ENCODE measurements around the gene FAM181B.
"Not testable (repeated sequence)": the region's sequence is repeated elsewhere in the genome, so short reads cannot be mapped to it uniquely, and the experiment has no call there.

Gene FAM181B

GRCh38 chr11:82731691-82732277 lies 1.9 kb downstream of the FAM181B start:
- no peak for DNase-seq

GRCh38 chr11:82730754-82731153 lies 2.9 kb downstream of the FAM181B start:
- no peak for DNase-seq

GRCh38 chr11:82730286-82730685 lies 3.4 kb downstream of the FAM181B start:
- DNase-seq = no peak

- DNase-seq = no peak
Observed at GRCh38 chr11:82724026-82724425, 9.6 kb downstream of the FAM181B start.

- DNase-seq = no peak
Observed at GRCh38 chr11:82722231-82722630, 11.4 kb downstream of the FAM181B start.

GRCh38 chr11:82720267-82721065 lies 13.2 kb downstream of the FAM181B start:
- no peak for DNase-seq

GRCh38 chr11:82719361-82720105 lies 14.1 kb downstream of the FAM181B start:
- no peak for DNase-seq

GRCh38 chr11:82718821-82719220 lies 14.8 kb downstream of the FAM181B start:
- DNase-seq = no peak

- DNase-seq = peak in 1 of 2 donors; percentile 8
Observed at GRCh38 chr11:82718307-82718706, 15.4 kb downstream of the FAM181B start.

GRCh38 chr11:82714346-82715174 lies 19.1 kb downstream of the FAM181B start:
- DNase-seq = no peak

- no peak for DNase-seq
Observed at GRCh38 chr11:82711648-82712047, 22.0 kb downstream of the FAM181B start.

GRCh38 chr11:82703796-82704195 lies 29.9 kb downstream of the FAM181B start:
- DNase-seq = no peak

GRCh38 chr11:82703226-82703625 lies 30.4 kb downstream of the FAM181B start:
- DNase-seq = no peak

- no peak for DNase-seq
Observed at GRCh38 chr11:82701847-82702520, 31.7 kb downstream of the FAM181B start.

GRCh38 chr11:82698576-82699352 lies 34.9 kb downstream of the FAM181B start:
- no peak for DNase-seq

GRCh38 chr11:82692981-82693380 lies 40.7 kb downstream of the FAM181B start:
- no peak for DNase-seq

- not testable (repeated sequence) for DNase-seq
Observed at GRCh38 chr11:82689347-82689746, 44.3 kb downstream of the FAM181B start.

GRCh38 chr11:82686211-82686610 lies 47.5 kb downstream of the FAM181B start:
- DNase-seq = no peak

- DNase-seq = no peak
Observed at GRCh38 chr11:82683029-82683428, 50.6 kb downstream of the FAM181B start.

- DNase-seq = peak in 1 of 2 donors; percentile 1
Observed at GRCh38 chr11:82682003-82682751, 51.5 kb downstream of the FAM181B start.

GRCh38 chr11:82680252-82680651 lies 53.4 kb downstream of the FAM181B start:
- DNase-seq = no peak

Data from activated CD4-positive, alpha-beta T cell treated with anti-CD3 and anti-CD28 coated beads for 4 hours (primary cell).